H54 (cell line): Measurements from ENCODE around the gene FBXW9.
"Not testable (repeated sequence)": the region's sequence is repeated elsewhere in the genome, so short reads cannot be mapped to it uniquely, and the experiment has no call there.

ENCODE experiments used
- DNase-seq: peaks from one replicate; pipeline ENCODE4 v3.0.0; 2011; ENCODE audit warnings: low spot score, mixed read lengths; ENCODE audit not compliant: insufficient read length
- FAIRE-seq: peaks from 3 replicates; lab custom pipeline; 2011; peaks lifted over from hg19 to GRCh38; lab: Jason Lieb, UNC
- POLR2A ChIP-seq: IDR thresholded peaks from 2 replicates; pipeline ENCODE4 v1.6.1; 2011; ENCODE audit warnings: low read depth, mild to moderate bottlenecking, low read length

Gene FBXW9

GRCh38 chr19:12723381-12723640, 26.9 kb upstream of the FBXW9 start:
- no peak for TF ChIP-seq POLR2A
- no peak for DNase-seq
- FAIRE-seq: no peak

- 0 out of 2 replicates have a peak, but pooled peaks have one; percentile 4 for TF ChIP-seq POLR2A
- peak; percentile 80 for FAIRE-seq
Observed at GRCh38 chr19:12722566-12723380, 26.3 kb upstream of the FBXW9 start.

GRCh38 chr19:12721656-12722565, 25.5 kb upstream of the FBXW9 start:
- DNase-seq (no peak), FAIRE-seq (no peak)
- TF ChIP-seq POLR2A: no peak

More at GRCh38 chr19:12722566-12723380, 26.3 kb upstream of the FBXW9 start:
- peak; percentile 97 for DNase-seq

- DNase-seq: no peak
- TF ChIP-seq POLR2A: no peak
- no peak for FAIRE-seq
Observed at GRCh38 chr19:12720851-12721655, 24.6 kb upstream of the FBXW9 start.

- no peak for FAIRE-seq
- DNase-seq: no peak
- TF ChIP-seq POLR2A: no peak
Observed at GRCh38 chr19:12720296-12720695, 23.9 kb upstream of the FBXW9 start.

GRCh38 chr19:12715929-12716328, 19.5 kb upstream of the FBXW9 start:
- DNase-seq: no peak
- no peak for FAIRE-seq
- no peak for TF ChIP-seq POLR2A

GRCh38 chr19:12715102-12715501, 18.7 kb upstream of the FBXW9 start:
- no peak for FAIRE-seq
- TF ChIP-seq POLR2A: no peak

GRCh38 chr19:12713304-12713703, 16.9 kb upstream of the FBXW9 start:
- not testable (repeated sequence) for FAIRE-seq, DNase-seq

More at GRCh38 chr19:12715102-12715501, 18.7 kb upstream of the FBXW9 start:
- no peak for DNase-seq

GRCh38 chr19:12712077-12712476, 15.6 kb upstream of the FBXW9 start:
- DNase-seq, FAIRE-seq: not testable (repeated sequence)

- DNase-seq (no peak), FAIRE-seq (no peak)
- TF ChIP-seq POLR2A: no peak
Observed at GRCh38 chr19:12711187-12711586, 14.8 kb upstream of the FBXW9 start.

- FAIRE-seq (no peak), DNase-seq (no peak)
- TF ChIP-seq POLR2A: no peak
Observed at GRCh38 chr19:12708641-12709040, 12.2 kb upstream of the FBXW9 start.

GRCh38 chr19:12706332-12706718, 9.9 kb upstream of the FBXW9 start:
- DNase-seq (no peak), FAIRE-seq (no peak)
- no peak for TF ChIP-seq POLR2A

- DNase-seq (no peak), FAIRE-seq (no peak)
- no peak for TF ChIP-seq POLR2A
Observed at GRCh38 chr19:12705654-12706331, 9.4 kb upstream of the FBXW9 start.
